ENCODE results near the gene ASAP2. TPM values are rescaled to one million over a fixed set of nuclear protein-coding genes. Genes with fewer than 3 reads are reported as not detected.

ASAP2 gene
- total RNA-seq, 1 donor = 66.2 TPM

DNA sequence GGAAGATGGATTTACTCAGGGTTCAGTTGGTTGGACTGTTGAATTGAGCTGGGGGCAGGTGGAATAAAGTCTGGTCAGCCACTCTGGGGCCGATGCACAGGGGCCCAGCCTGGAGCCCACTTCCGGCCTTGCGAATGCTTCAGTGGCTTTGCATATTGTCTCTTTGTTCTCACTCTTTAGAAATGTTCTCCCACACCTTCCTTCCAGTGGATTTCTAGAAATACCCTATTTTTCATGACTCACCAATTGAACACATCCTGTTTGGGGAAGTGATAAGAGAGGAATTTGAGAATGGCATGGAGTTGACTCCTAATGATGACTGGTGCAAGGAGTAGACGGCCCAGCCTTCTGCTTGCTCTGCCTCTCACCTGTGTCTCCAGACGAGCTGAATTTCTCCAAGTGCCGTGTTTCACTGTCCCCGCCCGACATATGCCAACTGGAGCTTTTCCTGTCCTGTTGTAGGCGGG, 28.1 kb downstream of the ASAP2 start:
- H3K79me2 ChIP-seq (ENCODE audit: insufficient read depth, low read length) = peaks cover 96% of the 10 kb centered on the region
- DNase-seq (ENCODE audit: insufficient read length, low spot score, missing footprints) = peak; percentile 91
- H3K9me3 ChIP-seq (ENCODE audit: low read depth, low read length) = no peaks in the 10 kb centered on the region
- peak overlapping the region; percentile 96 for H3K27ac ChIP-seq (ENCODE audit: low read depth, low read length)
- H3K4me1 ChIP-seq (ENCODE audit: insufficient read depth, low read length) = peaks cover 75% of the 10 kb centered on the region
- peak overlapping the region; percentile 70 for H3K4me2 ChIP-seq (ENCODE audit: insufficient read depth, low read length)
- H3K4me3 ChIP-seq (ENCODE audit: insufficient read depth, low read length) = peak overlapping the region; percentile 29
- H2AFZ ChIP-seq (ENCODE audit: low read length) = no peak overlapping the region
- peaks cover 6% of the 10 kb centered on the region for H4K20me1 ChIP-seq (ENCODE audit: insufficient read depth, low read length)
- H3K36me3 ChIP-seq (ENCODE audit: insufficient read depth, low read length) = peaks cover 4% of the 10 kb centered on the region
- H3K27me3 ChIP-seq (ENCODE audit: insufficient read depth, low read length) = no peaks in the 10 kb centered on the region
- TF ChIP-seq CTCF (IDR thresholded peaks at IDR 0.05; ENCODE audit: extremely low read depth, low read depth, low read length) = no peak

- peak overlapping the region; percentile 29 for H3K4me3 ChIP-seq (ENCODE audit: insufficient read depth, low read length)
- peaks cover 96% of the 10 kb centered on the region for H3K79me2 ChIP-seq (ENCODE audit: insufficient read depth, low read length)
- H4K20me1 ChIP-seq (ENCODE audit: insufficient read depth, low read length) = peaks cover 2% of the 10 kb centered on the region
- peak overlapping the region; percentile 70 for H3K4me2 ChIP-seq (ENCODE audit: insufficient read depth, low read length)
- H3K9me3 ChIP-seq (ENCODE audit: low read depth, low read length) = no peaks in the 10 kb centered on the region
- peak overlapping the region; percentile 96 for H3K27ac ChIP-seq (ENCODE audit: low read depth, low read length)
- peaks cover 5% of the 10 kb centered on the region for H3K36me3 ChIP-seq (ENCODE audit: insufficient read depth, low read length)
- peak; percentile 83 for DNase-seq (ENCODE audit: insufficient read length, low spot score, missing footprints)
- H3K4me1 ChIP-seq (ENCODE audit: insufficient read depth, low read length) = peaks cover 68% of the 10 kb centered on the region
- H2AFZ ChIP-seq (ENCODE audit: low read length) = no peak overlapping the region
- no peak for TF ChIP-seq CTCF (IDR thresholded peaks at IDR 0.05; ENCODE audit: extremely low read depth, low read depth, low read length)
- H3K27me3 ChIP-seq (ENCODE audit: insufficient read depth, low read length) = no peaks in the 10 kb centered on the region
Measured at GRCh38 chr2:9235147-9236044, 28.8 kb downstream of the ASAP2 start.

- DNase-seq (ENCODE audit: insufficient read length, low spot score, missing footprints) = no peak
Measured at GRCh38 chr2:9236045-9236344, 29.4 kb downstream of the ASAP2 start.

More at GRCh38 chr2:9236045-9236344, 29.4 kb downstream of the ASAP2 start:
- H3K4me3 ChIP-seq (ENCODE audit: insufficient read depth, low read length) = peak overlapping the region; percentile 16
- H4K20me1 ChIP-seq (ENCODE audit: insufficient read depth, low read length) = no peaks in the 10 kb centered on the region
- peaks cover 5% of the 10 kb centered on the region for H3K36me3 ChIP-seq (ENCODE audit: insufficient read depth, low read length)
- peak overlapping the region; percentile 70 for H3K4me2 ChIP-seq (ENCODE audit: insufficient read depth, low read length)
- no peaks in the 10 kb centered on the region for H3K9me3 ChIP-seq (ENCODE audit: low read depth, low read length)
- H2AFZ ChIP-seq (ENCODE audit: low read length) = no peak overlapping the region
- no peaks in the 10 kb centered on the region for H3K27me3 ChIP-seq (ENCODE audit: insufficient read depth, low read length)
- no peak for TF ChIP-seq CTCF (IDR thresholded peaks at IDR 0.05; ENCODE audit: extremely low read depth, low read depth, low read length)
- H3K27ac ChIP-seq (ENCODE audit: low read depth, low read length) = peak overlapping the region; percentile 96
- peaks cover 68% of the 10 kb centered on the region for H3K4me1 ChIP-seq (ENCODE audit: insufficient read depth, low read length)
- H3K79me2 ChIP-seq (ENCODE audit: insufficient read depth, low read length) = peaks cover 96% of the 10 kb centered on the region

All from osteoblast (primary cell).